GM21786 (cell line): ENCODE data around the gene CDH3.

Experiments
- ATAC-seq: cut with Tn5 transposase; IDR thresholded peaks from one replicate; pipeline ENCODE4 v1.9.1; 2021; ENCODE audit not compliant: unreplicated experiment

The CDH3 gene

GRCh38 chr16:68644715-68645493 is at the start of gene CDH3:
Gene CDH3, plus strand, starts transcription at chr16:68645310. Its CDS starts 70 bp downstream, at chr16:68645380.
- ATAC-seq, result no peak

GRCh38 chr16:68596266-68596665 is 48.8 kb upstream of the CDH3 start:
- ATAC-seq, result no peak

GRCh38 chr16:68599586-68599985 is 45.5 kb upstream of the CDH3 start:
- no peak for ATAC-seq

- no peak for ATAC-seq
Measured at GRCh38 chr16:68605746-68606145, 39.4 kb upstream of the CDH3 start.

- ATAC-seq, result no peak
Measured at GRCh38 chr16:68607443-68607842, 37.7 kb upstream of the CDH3 start.

- ATAC-seq, result no peak
Measured at GRCh38 chr16:68608330-68608729, 36.8 kb upstream of the CDH3 start.

- no peak for ATAC-seq
Measured at GRCh38 chr16:68612996-68613395, 32.1 kb upstream of the CDH3 start.

- ATAC-seq, result no peak
Measured at GRCh38 chr16:68617734-68618133, 27.4 kb upstream of the CDH3 start.

- ATAC-seq, result no peak
Measured at GRCh38 chr16:68626557-68626956, 18.6 kb upstream of the CDH3 start.

- ATAC-seq, result no peak
Measured at GRCh38 chr16:68627951-68628425, 17.1 kb upstream of the CDH3 start.

GRCh38 chr16:68629351-68629910 is 15.7 kb upstream of the CDH3 start:
- ATAC-seq, result no peak

GRCh38 chr16:68636064-68636560 is 9.0 kb upstream of the CDH3 start:
- ATAC-seq, result no peak

- ATAC-seq, result no peak
Measured at GRCh38 chr16:68636818-68637217, 8.3 kb upstream of the CDH3 start.

- no peak for ATAC-seq
Measured at GRCh38 chr16:68640972-68641371, 4.1 kb upstream of the CDH3 start.

GRCh38 chr16:68642047-68642435 is 3.1 kb upstream of the CDH3 start:
- ATAC-seq, result no peak

- no peak for ATAC-seq
Measured at GRCh38 chr16:68642436-68643101, 2.5 kb upstream of the CDH3 start.

- ATAC-seq, result no peak
Measured at GRCh38 chr16:68643227-68643626, 1.9 kb upstream of the CDH3 start.

- ATAC-seq, result no peak
Measured at GRCh38 chr16:68643847-68644246, 1.3 kb upstream of the CDH3 start.

GRCh38 chr16:68644296-68644695 is 814 bp upstream of the CDH3 start:
- ATAC-seq, result no peak

GRCh38 chr16:68645494-68646388 is 631 bp downstream of the CDH3 start:
- no peak for ATAC-seq
